ACC112 (cell line): ENCODE measurements around the gene EML5.
"Not testable (repeated sequence)": the region's sequence is repeated elsewhere in the genome, so short reads cannot be mapped to it uniquely, and the experiment has no call there.

ENCODE experiments used
- H2AFZ ChIP-seq: fragments of 200-600 bp; sonication (generic); one replicate; pipeline ENCODE4 v1.6.0; 2017; ENCODE audit warnings: antibody characterized with exemption, low read length; ENCODE audit not compliant: unreplicated experiment
- H3K27ac ChIP-seq: fragments of 200-600 bp; sonication (generic); 2 replicates; pipeline ENCODE4 v1.5.1; 2014; ENCODE audit warnings: low read depth, mild to moderate bottlenecking, antibody characterized with exemption, low read length, moderate library complexity
- H3K27me3 ChIP-seq: fragments of 200-600 bp; sonication (generic); 2 replicates; pipeline ENCODE4 v1.6.1; 2014; ENCODE audit warnings: mild to moderate bottlenecking, antibody characterized with exemption, low read length, moderate library complexity, mixed read lengths; ENCODE audit not compliant: insufficient read depth
- H3K36me3 ChIP-seq: fragments of 200-600 bp; sonication (generic); 2 replicates; pipeline ENCODE4 v1.6.1; 2016; ENCODE audit warnings: mild to moderate bottlenecking, antibody characterized with exemption, low read length, moderate library complexity, mixed read lengths; ENCODE audit not compliant: insufficient read depth
- H3K4me1 ChIP-seq: fragments of 200-600 bp; sonication (generic); one replicate; pipeline ENCODE4 v1.6.1; 2016; ENCODE audit warnings: low read length, mixed read lengths; ENCODE audit not compliant: insufficient read depth, unreplicated experiment, control insufficient read depth
- H3K4me3 ChIP-seq: fragments of 200-600 bp; sonication (generic); 2 replicates; pipeline ENCODE4 v1.5.1; 2014; ENCODE audit warnings: mild to moderate bottlenecking, low read depth, low read length
- H3K79me2 ChIP-seq: fragments of 200-600 bp; sonication (generic); one replicate; pipeline ENCODE4 v1.6.0; 2016; ENCODE audit warnings: low read length; ENCODE audit not compliant: control insufficient read depth, unreplicated experiment, insufficient read depth

The EML5 gene

GRCh38 chr14:88804477-88804876, 11.7 kb upstream of the EML5 start:
- no peaks in the 10 kb centered on the region for H3K79me2 ChIP-seq
- H2AFZ ChIP-seq: no peak overlapping the region
- no peaks in the 10 kb centered on the region for H3K36me3 ChIP-seq
- no peak overlapping the region for H3K27ac ChIP-seq
- H3K4me3 ChIP-seq: no peak overlapping the region
- H3K4me1 ChIP-seq: no peaks in the 10 kb centered on the region
- peaks cover 6% of the 10 kb centered on the region for H3K27me3 ChIP-seq

- Histone ChIP-seq H3K27ac (no peak overlapping the region), H3K27me3 (peaks cover 10% of the 10 kb centered on the region), H2AFZ (no peak overlapping the region), H3K4me3 (no peak overlapping the region), H3K4me1 (no peaks in the 10 kb centered on the region), H3K79me2 (no peaks in the 10 kb centered on the region), H3K36me3 (no peaks in the 10 kb centered on the region)
Observed at GRCh38 chr14:88804035-88804434, 11.3 kb upstream of the EML5 start.

- Histone ChIP-seq H3K4me1 (no peaks in the 10 kb centered on the region), H3K36me3 (no peaks in the 10 kb centered on the region), H2AFZ (no peak overlapping the region), H3K27ac (no peak overlapping the region), H3K27me3 (peaks cover 20% of the 10 kb centered on the region), H3K4me3 (no peak overlapping the region), H3K79me2 (no peaks in the 10 kb centered on the region)
Observed at GRCh38 chr14:88802596-88802995, 9.8 kb upstream of the EML5 start.

- no peak overlapping the region for H3K27ac ChIP-seq
- H3K36me3 ChIP-seq: no peaks in the 10 kb centered on the region
- no peaks in the 10 kb centered on the region for H3K4me1 ChIP-seq
- peaks cover 15% of the 10 kb centered on the region for H3K27me3 ChIP-seq
- no peaks in the 10 kb centered on the region for H3K79me2 ChIP-seq
- H2AFZ ChIP-seq: no peak overlapping the region
- no peak overlapping the region for H3K4me3 ChIP-seq
Observed at GRCh38 chr14:88799522-88799921, 6.8 kb upstream of the EML5 start.

GRCh38 chr14:88798156-88798555, 5.4 kb upstream of the EML5 start:
- no peak overlapping the region for H3K27ac ChIP-seq
- no peak overlapping the region for H3K4me3 ChIP-seq
- H2AFZ ChIP-seq: no peak overlapping the region
- no peaks in the 10 kb centered on the region for H3K36me3 ChIP-seq
- H3K4me1 ChIP-seq: no peaks in the 10 kb centered on the region
- no peaks in the 10 kb centered on the region for H3K79me2 ChIP-seq
- peaks cover 23% of the 10 kb centered on the region for H3K27me3 ChIP-seq

GRCh38 chr14:88793259-88793625, 489 bp upstream of the EML5 start:
- Histone ChIP-seq H3K4me1 (no peaks in the 10 kb centered on the region), H3K79me2 (no peaks in the 10 kb centered on the region), H3K27ac (no peak overlapping the region), H3K4me3 (peak overlapping the region; percentile 79), H2AFZ (peak overlapping the region; percentile 95), H3K36me3 (no peaks in the 10 kb centered on the region), H3K27me3 (peaks cover 45% of the 10 kb centered on the region)

GRCh38 chr14:88791629-88792472, 902 bp downstream of the EML5 start:
- no peaks in the 10 kb centered on the region for H3K36me3 ChIP-seq
- H2AFZ ChIP-seq: peak overlapping the region; percentile 95
- H3K79me2 ChIP-seq: no peaks in the 10 kb centered on the region
- no peak overlapping the region for H3K27ac ChIP-seq
- no peaks in the 10 kb centered on the region for H3K4me1 ChIP-seq
- H3K4me3 ChIP-seq: peak overlapping the region; percentile 79
- H3K27me3 ChIP-seq: peaks cover 57% of the 10 kb centered on the region

- Histone ChIP-seq H3K36me3 (no peaks in the 10 kb centered on the region), H3K79me2 (no peaks in the 10 kb centered on the region), H2AFZ (no peak overlapping the region), H3K27me3 (peaks cover 63% of the 10 kb centered on the region), H3K27ac (no peak overlapping the region), H3K4me1 (no peaks in the 10 kb centered on the region), H3K4me3 (no peak overlapping the region)
Observed at GRCh38 chr14:88791252-88791621, 1.5 kb downstream of the EML5 start.

GRCh38 chr14:88790501-88791251, 2.1 kb downstream of the EML5 start:
- Histone ChIP-seq H3K36me3 (no peaks in the 10 kb centered on the region), H3K27ac (no peak overlapping the region), H3K79me2 (no peaks in the 10 kb centered on the region), H3K4me1 (no peaks in the 10 kb centered on the region), H3K4me3 (no peak overlapping the region), H3K27me3 (peaks cover 69% of the 10 kb centered on the region), H2AFZ (no peak overlapping the region)

- H3K4me3 ChIP-seq, H3K79me2 ChIP-seq, H3K27ac ChIP-seq, H3K4me1 ChIP-seq, H2AFZ ChIP-seq, H3K36me3 ChIP-seq: not testable (repeated sequence)
- H3K27me3 ChIP-seq: peaks cover 80% of the 10 kb centered on the region
Observed at GRCh38 chr14:88789573-88789972, 3.2 kb downstream of the EML5 start.

GRCh38 chr14:88786715-88787114, 6.0 kb downstream of the EML5 start:
- no peaks in the 10 kb centered on the region for H3K79me2 ChIP-seq
- H3K27ac ChIP-seq: no peak overlapping the region
- no peak overlapping the region for H2AFZ ChIP-seq
- peaks cover 85% of the 10 kb centered on the region for H3K27me3 ChIP-seq
- H3K4me3 ChIP-seq: no peak overlapping the region
- H3K4me1 ChIP-seq: no peaks in the 10 kb centered on the region
- H3K36me3 ChIP-seq: no peaks in the 10 kb centered on the region
